ENCODE results near the gene SPEN.

GRCh38 chr1:15968172-15968571 lies 120.7 kb downstream of the SPEN start:
- TF ChIP-seq CTCF (IDR thresholded peaks at IDR 0.05) = no peak
- TF ChIP-seq ZFX (IDR thresholded peaks at IDR 0.05; ENCODE audit: borderline replicate concordance) = no peak

Measured in 22Rv1 (cell line).